MM.1S (cell line): ENCODE results near the gene CNNM2.

Experiments used
- DNase-seq: peaks from one replicate; pipeline ENCODE4 v3.0.0-alpha.2; 2015
- H2AFZ ChIP-seq: fragments of 300-600 bp; sonication (generic); 2 replicates; pipeline ENCODE4 v1.6.0; 2016; ENCODE audit warnings: antibody characterized with exemption, low read length
- H3F3A ChIP-seq: fragments of 300-600 bp; sonication (generic); 2 replicates; pipeline ENCODE4 v1.6.1; 2016; ENCODE audit warnings: mild to moderate bottlenecking, antibody characterized with exemption, low read length, moderate library complexity, mixed read lengths; ENCODE audit not compliant: insufficient read depth
- H3K27ac ChIP-seq: fragments of 300-600 bp; sonication (generic); 2 replicates; pipeline ENCODE4 v1.5.1; 2016; ENCODE audit warnings: mild to moderate bottlenecking, low read length
- H3K27me3 ChIP-seq: fragments of 300-600 bp; sonication (generic); replicated peaks from 2 replicates; pipeline ENCODE4 v1.6.0; 2016; ENCODE audit warnings: low read length; ENCODE audit not compliant: insufficient read depth
- H3K36me3 ChIP-seq: fragments of 300-600 bp; sonication (generic); replicated peaks from 2 replicates; pipeline ENCODE4 v1.6.1; 2016; ENCODE audit warnings: mild to moderate bottlenecking, low read length, mixed read lengths; ENCODE audit not compliant: insufficient read depth
- H3K4me1 ChIP-seq: fragments of 300-600 bp; sonication (generic); 2 replicates; pipeline ENCODE4 v1.6.1; 2016; ENCODE audit warnings: low read length, mixed read lengths
- H3K4me2 ChIP-seq: fragments of 300-600 bp; sonication (generic); 2 replicates; pipeline ENCODE4 v1.6.0; 2016; ENCODE audit warnings: low read depth, low read length
- H3K4me3 ChIP-seq: fragments of 300-600 bp; sonication (generic); 2 replicates; pipeline ENCODE4 v1.5.1; 2016; ENCODE audit warnings: low read length, mixed read lengths
- H3K79me2 ChIP-seq: fragments of 300-600 bp; sonication (generic); 2 replicates; pipeline ENCODE4 v1.6.1; 2016; ENCODE audit warnings: mixed run types, low read length, mixed read lengths
- H3K9ac ChIP-seq: fragments of 300-600 bp; sonication (generic); 2 replicates; pipeline ENCODE4 v1.6.1; 2016; ENCODE audit warnings: low read length, mixed read lengths
- H3K9me2 ChIP-seq: fragments of 300-600 bp; sonication (generic); replicated peaks from 2 replicates; pipeline ENCODE4 v1.6.1; 2016; ENCODE audit warnings: mild to moderate bottlenecking, low read length, mixed read lengths; ENCODE audit not compliant: insufficient read depth
- H3K9me3 ChIP-seq: fragments of 300-600 bp; sonication (generic); replicated peaks from 2 replicates; pipeline ENCODE4 v1.6.1; 2016; ENCODE audit warnings: mild to moderate bottlenecking, low read length, mixed read lengths; ENCODE audit not compliant: insufficient read depth
- H4K20me1 ChIP-seq: fragments of 300-600 bp; sonication (generic); 2 replicates; pipeline ENCODE4 v1.6.1; 2016; ENCODE audit warnings: mild to moderate bottlenecking, low read length, moderate library complexity, mixed read lengths; ENCODE audit not compliant: insufficient read depth
- CTCF ChIP-seq: fragments of 300-600 bp; sonication (generic); IDR thresholded peaks from 2 replicates; pipeline ENCODE4 v1.5.1; 2016; ENCODE audit warnings: antibody characterized with exemption, low read length, mixed read lengths
- EZH2 ChIP-seq: fragments of 300-600 bp; sonication (generic); optimal IDR thresholded peaks from 2 replicates; pipeline ENCODE3; 2017; ENCODE audit warnings: low read depth, mild to moderate bottlenecking, antibody characterized with exemption, low read length, mixed read lengths
- EZH2phosphoT487 ChIP-seq: fragments of 300-600 bp; sonication (generic); IDR thresholded peaks from 2 replicates; pipeline ENCODE4 v1.6.1; 2018; ENCODE audit warnings: antibody characterized with exemption, low read length

The CNNM2 gene

GRCh38 chr10:102917962-102918816 is at the start of gene CNNM2:
CNNM2 (plus strand) TSS chr10:102918294; CDS start chr10:102918481, 187 bp downstream.
- DNase-seq, result peak; percentile 100
- Histone ChIP-seq H3K4me2 (peak within 1 kb of the TSS; percentile 98), H3K9me3 (no peaks in the 10 kb centered on the region), H4K20me1 (no peaks in the 10 kb centered on the region), H3K79me2 (peaks cover 11% of the 10 kb centered on the region), H3K27me3 (no peaks in the 10 kb centered on the region), H3K36me3 (no peaks in the 10 kb centered on the region), H3K9ac (peak within 1 kb of the TSS; percentile 84), H2AFZ (peak within 1 kb of the TSS; percentile 99), H3K4me1 (peaks cover 15% of the 10 kb centered on the region), H3F3A (peaks cover 8% of the 10 kb centered on the region; the same call in 1 of the 2 replicates), H3K27ac (peak within 1 kb of the TSS; percentile 82; the same call in 1 of the 2 replicates), H3K9me2 (no peaks in the 10 kb centered on the region), H3K4me3 (peak within 1 kb of the TSS; percentile 95)
- no peak for TF ChIP-seq EZH2
- no peak for TF ChIP-seq EZH2phosphoT487
- TF ChIP-seq CTCF, result 0 out of 2 replicates have a peak, but pooled peaks have one; percentile 8

- no peaks in the 10 kb centered on the region for H3F3A ChIP-seq
- no peak overlapping the region for H2AFZ ChIP-seq
- DNase-seq, result no peak
- no peaks in the 10 kb centered on the region for H3K4me1 ChIP-seq
- no peaks in the 10 kb centered on the region for H3K79me2 ChIP-seq
- no peak for TF ChIP-seq CTCF
- no peak for TF ChIP-seq EZH2
- no peak for TF ChIP-seq EZH2phosphoT487
- H3K27me3 ChIP-seq, result no peaks in the 10 kb centered on the region
- no peak overlapping the region for H3K27ac ChIP-seq
- H3K9me2 ChIP-seq, result no peaks in the 10 kb centered on the region
- H3K9ac ChIP-seq, result no peak overlapping the region
- no peaks in the 10 kb centered on the region for H4K20me1 ChIP-seq
- no peaks in the 10 kb centered on the region for H3K9me3 ChIP-seq
- no peaks in the 10 kb centered on the region for H3K36me3 ChIP-seq
- H3K4me2 ChIP-seq, result no peak overlapping the region
- H3K4me3 ChIP-seq, result no peak overlapping the region
These were observed 49.2 kb upstream of the CNNM2 start for GRCh38 chr10:102868911-102869257.

DNA sequence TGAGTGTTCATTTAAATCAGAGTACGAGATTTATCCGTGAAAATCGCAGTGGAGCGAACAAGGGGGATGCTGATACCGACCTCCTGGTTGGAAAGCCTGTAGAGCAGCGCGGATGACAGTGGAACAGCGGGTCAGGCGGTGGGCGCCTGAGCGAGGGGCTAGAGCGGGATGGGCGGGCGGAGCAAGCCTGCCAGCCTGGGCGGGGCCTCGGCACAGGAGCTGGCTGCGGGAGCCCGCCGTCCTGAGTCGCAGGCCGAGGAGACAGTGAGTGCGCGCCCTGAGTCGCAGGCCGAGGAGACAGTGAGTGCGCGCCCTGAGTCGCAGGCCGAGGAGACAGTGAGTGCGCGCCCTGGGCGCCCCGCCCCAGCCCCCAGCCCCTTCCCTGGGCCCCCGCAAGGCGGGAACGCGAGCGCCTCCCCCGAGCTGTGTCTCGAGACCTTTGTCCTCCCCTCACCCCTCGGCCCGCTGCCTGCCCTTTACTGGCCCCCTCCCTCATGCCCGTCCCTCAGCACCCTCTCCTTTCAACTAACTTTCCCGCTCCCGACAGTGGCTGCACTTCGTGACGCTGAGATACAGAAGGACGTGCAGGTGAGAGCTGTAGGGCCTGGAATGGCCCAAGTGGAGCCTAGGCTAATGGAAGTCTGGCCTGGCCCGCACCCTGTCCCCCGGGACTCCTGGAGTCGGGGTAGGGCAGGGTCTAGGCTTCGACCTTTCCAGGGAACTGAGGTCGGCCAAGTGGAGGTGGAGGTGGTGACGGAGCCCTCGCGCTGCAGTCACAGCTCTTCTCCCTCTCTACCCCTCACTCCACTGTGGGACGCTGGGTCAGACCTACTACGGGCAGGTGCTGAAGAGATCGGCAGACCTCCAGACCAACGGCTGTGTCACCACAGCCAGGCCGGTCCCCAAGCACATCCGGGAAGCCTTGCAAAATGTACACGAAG is 48.6 kb upstream of the CNNM2 start, which contains the start of gene AS3MT:
AS3MT (plus strand) TSS at position 213 of the 941 bp plus-strand sequence; CDS start at position 336, 123 bp downstream.
- H3K9ac ChIP-seq, result no peak within 1 kb of the TSS
- DNase-seq, result no peak

More for the DNA sequence above, 48.6 kb upstream of the CNNM2 start, which contains the start of gene AS3MT:
- no peaks in the 10 kb centered on the region for H3K79me2 ChIP-seq
- H3K4me3 ChIP-seq, result no peak within 1 kb of the TSS
- no peak within 1 kb of the TSS for H3K27ac ChIP-seq
- H3K36me3 ChIP-seq, result no peaks in the 10 kb centered on the region
- no peaks in the 10 kb centered on the region for H4K20me1 ChIP-seq
- no peaks in the 10 kb centered on the region for H3F3A ChIP-seq
- no peaks in the 10 kb centered on the region for H3K27me3 ChIP-seq
- TF ChIP-seq CTCF, result no peak
- TF ChIP-seq EZH2, result no peak
- TF ChIP-seq EZH2phosphoT487, result no peak
- no peak within 1 kb of the TSS for H3K4me2 ChIP-seq
- H2AFZ ChIP-seq, result no peak within 1 kb of the TSS
- no peaks in the 10 kb centered on the region for H3K4me1 ChIP-seq
- H3K9me2 ChIP-seq, result no peaks in the 10 kb centered on the region
- no peaks in the 10 kb centered on the region for H3K9me3 ChIP-seq
